Measurements from ENCODE around the gene PCDHGB4.
A peak's percentile ranks its signal among the peaks of the same experiment; 100 is the strongest.
"Not testable (repeated sequence)": the region's sequence is repeated elsewhere in the genome, so short reads cannot be mapped to it uniquely, and the experiment has no call there.

PCDHGB4 gene

DNA sequence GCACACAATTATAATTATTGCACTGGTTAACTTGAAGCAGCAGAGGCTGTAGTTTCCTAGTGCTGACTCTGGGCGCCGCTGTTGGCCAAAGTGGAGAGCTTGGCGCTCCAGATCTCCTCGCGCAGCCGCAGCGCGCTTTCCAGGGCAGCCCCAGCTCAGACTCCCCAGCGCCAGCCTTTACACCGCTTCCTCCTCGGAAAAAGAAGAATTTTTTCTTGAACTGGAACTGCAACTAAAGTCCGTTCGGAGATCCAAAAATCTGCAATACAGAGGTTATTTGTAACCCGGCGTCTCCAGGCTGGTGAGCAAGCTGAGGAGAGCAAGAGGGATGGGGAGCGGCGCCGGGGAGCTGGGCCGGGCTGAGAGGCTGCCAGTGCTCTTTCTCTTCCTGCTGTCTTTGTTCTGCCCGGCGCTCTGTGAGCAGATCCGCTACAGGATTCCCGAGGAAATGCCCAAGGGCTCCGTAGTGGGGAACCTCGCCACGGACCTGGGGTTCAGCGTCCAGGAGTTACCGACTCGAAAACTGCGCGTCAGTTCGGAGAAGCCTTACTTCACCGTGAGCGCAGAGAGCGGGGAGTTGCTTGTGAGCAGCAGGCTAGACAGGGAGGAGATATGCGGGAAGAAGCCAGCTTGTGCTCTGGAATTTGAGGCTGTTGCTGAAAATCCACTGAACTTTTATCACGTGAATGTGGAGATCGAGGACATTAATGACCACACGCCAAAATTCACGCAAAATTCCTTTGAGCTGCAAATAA lies at the start of gene PCDHGB4:
Gene PCDHGB4, plus strand, starts transcription at position 142 of the 755 bp plus-strand sequence. Its CDS starts 187 bp downstream, at position 329.
- not testable (repeated sequence) for DNase-seq (ENCODE audit: low spot score)

DNA sequence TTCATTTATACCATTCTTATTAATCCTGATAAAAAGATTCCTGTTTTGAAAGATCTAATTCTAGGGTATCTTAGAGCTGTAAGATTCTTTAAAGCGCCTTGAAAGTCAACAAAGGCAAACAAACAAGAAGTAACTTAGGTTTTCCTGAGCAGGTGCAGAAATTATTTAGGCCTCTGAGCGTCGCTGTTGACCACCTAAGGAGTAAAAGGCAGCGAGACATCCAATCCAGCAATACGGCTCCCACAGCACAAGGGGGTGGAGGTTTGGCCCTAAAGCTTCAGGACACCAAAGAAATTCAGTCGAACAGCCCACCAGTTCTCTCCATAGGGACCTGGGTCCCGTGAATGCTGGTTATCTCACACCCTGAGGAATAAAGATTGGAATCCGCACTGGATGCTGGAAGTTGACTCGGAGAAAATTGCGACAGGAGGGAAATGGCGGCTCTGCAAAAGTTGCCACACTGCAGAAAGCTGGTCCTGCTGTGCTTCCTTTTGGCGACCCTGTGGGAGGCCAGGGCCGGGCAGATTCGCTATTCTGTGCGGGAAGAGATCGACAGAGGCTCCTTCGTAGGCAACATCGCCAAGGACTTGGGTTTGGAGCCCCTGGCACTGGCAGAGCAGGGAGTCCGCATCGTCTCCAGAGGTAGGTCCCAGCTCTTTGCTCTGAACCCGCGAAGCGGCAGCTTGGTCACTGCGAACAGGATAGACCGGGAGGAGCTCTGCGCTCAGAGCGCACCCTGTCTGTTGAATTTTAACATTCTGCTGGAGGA lies 48.8 kb upstream of the PCDHGB4 start, which contains the start of gene PCDHGA2:
Gene PCDHGA2, plus strand, starts transcription at position 223 of the 769 bp plus-strand sequence.
- no peak for DNase-seq (ENCODE audit: low spot score)

DNA sequence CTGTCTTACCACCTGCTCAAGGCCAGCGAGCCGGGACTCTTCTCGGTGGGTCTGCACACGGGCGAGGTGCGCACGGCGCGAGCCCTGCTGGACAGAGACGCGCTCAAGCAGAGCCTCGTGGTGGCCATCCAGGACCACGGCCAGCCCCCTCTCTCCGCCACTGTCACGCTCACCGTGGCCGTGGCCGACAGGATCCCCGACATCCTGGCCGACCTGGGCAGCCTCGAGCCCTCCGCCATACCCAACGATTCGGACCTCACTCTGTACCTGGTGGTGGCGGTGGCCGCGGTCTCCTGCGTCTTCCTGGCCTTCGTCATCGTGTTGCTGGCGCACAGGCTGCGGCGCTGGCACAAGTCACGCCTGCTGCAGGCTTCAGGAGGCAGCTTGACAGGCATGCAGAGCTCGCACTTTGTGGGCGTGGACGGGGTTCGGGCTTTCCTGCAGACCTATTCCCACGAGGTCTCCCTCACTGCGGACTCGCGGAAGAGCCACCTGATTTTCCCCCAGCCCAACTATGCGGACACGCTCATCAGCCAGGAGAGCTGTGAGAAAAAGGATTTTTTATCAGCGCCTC lies 46.6 kb upstream of the PCDHGB4 start:
- DNase-seq (ENCODE audit: low spot score), result not testable (repeated sequence)

DNA sequence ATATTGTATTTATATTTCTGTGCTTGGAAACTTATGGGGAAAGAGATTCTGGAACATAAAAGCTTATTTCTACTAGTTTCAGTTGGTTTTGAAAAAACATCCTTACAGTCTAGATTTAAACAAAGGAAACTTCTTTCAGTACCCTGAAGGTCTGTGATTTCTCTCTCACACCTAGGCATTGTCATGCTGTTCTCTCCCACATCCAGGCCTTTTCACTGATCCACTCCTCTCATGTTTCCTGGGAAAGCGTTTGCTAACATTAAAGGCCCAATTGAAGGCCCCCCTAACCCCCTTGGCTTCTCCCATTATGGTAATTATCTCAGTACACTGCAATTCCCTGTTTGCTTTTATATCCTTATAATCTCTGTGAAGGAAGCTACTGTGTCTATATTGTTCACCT lies 44.7 kb upstream of the PCDHGB4 start:
- DNase-seq (ENCODE audit: low spot score), result no peak

DNA sequence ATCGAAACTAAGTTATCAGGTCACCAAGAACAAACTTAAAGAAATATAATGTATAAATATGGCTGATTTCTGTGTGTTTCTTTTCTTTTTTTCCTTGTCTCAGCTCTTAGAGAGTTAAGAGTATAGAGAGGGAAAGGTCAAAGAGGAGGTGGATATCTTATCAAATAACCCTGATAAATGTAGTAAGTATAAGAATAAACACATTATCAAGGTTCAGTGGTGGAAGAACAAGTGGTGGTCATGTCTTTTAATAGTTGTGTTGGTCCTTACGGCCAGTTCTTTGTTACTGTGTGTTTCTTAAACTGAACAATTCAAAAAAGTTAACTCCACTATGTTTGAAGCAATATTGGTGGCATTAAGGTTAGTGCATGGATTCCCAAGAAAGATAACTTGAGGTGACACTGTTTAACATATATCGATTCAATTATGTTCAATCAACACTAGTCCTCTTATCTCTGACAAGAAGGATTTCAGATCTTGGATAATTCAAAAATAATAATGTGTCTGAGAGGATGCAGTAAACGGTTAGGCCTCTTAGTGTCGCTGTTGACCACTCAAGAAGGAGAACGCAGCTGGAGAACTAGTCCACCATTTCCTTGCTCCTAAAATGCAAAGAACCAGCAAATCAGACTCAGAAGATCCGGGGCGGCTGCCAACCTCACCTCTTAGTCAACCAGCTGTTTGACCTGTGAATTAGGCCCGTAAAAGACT lies 44.1 kb upstream of the PCDHGB4 start, which contains the start of gene PCDHGA3:
Gene PCDHGA3, plus strand, starts transcription at position 588 of the 711 bp plus-strand sequence. CDS start 205 bp downstream, outside the sequence.
- no peak for DNase-seq (ENCODE audit: low spot score)

DNA sequence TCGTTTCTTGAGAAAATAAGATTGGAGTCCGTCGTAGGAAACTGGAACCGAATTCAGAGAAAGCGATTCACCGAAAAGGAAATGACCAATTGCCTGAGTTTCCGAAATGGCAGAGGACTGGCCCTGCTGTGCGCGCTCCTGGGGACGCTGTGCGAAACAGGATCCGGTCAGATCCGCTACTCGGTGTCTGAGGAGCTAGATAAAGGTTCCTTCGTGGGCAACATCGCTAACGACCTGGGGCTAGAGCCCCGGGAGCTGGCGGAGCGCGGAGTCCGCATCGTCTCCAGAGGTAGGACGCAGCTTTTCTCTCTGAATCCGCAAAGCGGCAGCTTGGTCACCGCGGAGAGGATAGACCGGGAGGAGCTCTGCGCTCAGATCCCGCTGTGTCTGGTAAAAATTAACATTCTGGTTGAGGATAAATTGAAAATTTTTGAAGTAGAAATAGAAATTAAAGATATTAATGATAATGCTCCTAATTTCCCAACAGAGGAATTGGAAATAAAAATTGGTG lies 43.5 kb upstream of the PCDHGB4 start:
- DNase-seq (ENCODE audit: low spot score), result no peak

DNA sequence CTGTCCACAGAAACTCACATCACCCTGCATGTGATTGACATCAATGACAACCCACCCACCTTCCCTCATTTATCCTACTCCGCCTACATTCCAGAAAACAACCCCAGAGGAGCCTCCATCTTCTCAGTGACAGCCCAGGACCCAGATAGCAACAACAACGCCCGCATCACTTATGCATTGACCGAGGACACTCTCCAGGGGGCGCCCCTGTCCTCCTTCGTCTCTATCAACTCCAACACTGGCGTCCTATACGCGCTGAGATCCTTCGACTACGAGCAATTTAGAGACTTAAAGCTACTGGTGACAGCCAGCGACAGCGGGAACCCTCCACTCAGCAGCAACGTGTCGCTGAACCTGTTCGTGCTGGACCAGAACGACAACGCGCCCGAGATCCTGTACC lies 42.2 kb upstream of the PCDHGB4 start:
- DNase-seq (ENCODE audit: low spot score), result no peak

DNA sequence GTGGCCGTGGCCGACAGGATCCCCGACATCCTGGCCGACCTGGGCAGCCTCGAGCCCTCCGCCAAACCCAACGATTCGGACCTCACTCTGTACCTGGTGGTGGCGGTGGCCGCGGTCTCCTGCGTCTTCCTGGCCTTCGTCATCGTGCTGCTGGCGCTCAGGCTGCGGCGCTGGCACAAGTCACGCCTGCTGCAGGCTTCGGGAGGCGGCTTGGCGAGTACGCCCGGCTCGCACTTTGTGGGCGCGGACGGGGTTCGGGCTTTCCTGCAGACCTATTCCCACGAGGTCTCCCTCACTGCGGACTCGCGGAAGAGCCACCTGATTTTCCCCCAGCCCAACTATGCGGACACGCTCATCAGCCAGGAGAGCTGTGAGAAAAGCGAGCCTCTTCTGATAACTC lies 41.5 kb upstream of the PCDHGB4 start:
- DNase-seq (ENCODE audit: low spot score), result not testable (repeated sequence)

DNA sequence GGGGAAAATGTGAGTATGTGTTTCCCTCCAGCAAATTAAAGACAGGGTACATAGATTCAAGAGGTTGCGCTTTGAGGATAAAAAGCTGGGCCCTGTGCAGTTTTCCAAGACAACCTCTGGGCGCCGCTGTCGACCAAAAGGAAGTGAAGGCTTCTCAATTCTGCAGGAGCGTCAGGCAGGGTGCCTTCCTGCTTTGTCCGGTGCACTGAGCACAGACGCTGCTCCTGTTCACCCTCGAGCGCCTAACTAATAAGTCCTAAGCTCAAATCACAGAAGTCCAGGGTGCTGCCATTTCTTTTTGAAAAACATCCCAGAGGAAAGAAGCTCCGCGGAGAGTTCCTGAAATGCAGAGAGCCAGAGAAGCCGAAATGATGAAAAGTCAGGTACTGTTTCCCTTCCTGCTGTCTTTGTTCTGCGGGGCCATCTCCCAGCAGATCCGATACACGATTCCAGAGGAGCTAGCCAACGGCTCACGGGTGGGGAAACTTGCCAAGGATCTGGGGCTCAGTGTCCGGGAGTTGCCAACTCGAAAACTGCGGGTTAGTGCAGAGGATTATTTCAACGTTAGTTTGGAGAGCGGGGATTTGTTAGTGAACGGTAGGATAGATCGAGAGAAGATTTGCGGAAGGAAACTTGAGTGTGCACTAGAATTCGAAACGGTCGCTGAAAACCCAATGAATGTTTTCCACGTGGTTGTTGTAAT lies 37.4 kb upstream of the PCDHGB4 start, which contains the start of gene PCDHGB1:
Gene PCDHGB1, plus strand, starts transcription at position 183 of the 703 bp plus-strand sequence. Its CDS starts 162 bp downstream, at position 345.
- DNase-seq (ENCODE audit: low spot score), result peak; percentile 21

DNA sequence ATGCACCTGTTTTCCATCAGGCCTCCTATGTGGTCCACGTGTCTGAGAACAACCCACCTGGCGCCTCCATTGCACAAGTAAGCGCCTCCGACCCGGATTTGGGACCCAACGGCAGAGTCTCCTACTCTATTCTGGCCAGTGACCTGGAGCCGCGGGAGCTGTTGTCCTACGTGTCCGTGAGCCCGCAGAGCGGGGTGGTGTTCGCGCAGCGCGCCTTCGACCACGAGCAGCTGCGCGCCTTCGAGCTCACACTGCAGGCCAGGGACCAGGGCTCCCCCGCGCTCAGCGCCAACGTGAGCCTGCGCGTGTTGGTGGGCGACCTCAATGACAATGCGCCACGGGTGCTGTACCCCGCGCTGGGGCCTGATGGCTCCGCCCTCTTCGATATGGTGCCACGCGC lies 35.9 kb upstream of the PCDHGB4 start:
- DNase-seq (ENCODE audit: low spot score), result no peak

DNA sequence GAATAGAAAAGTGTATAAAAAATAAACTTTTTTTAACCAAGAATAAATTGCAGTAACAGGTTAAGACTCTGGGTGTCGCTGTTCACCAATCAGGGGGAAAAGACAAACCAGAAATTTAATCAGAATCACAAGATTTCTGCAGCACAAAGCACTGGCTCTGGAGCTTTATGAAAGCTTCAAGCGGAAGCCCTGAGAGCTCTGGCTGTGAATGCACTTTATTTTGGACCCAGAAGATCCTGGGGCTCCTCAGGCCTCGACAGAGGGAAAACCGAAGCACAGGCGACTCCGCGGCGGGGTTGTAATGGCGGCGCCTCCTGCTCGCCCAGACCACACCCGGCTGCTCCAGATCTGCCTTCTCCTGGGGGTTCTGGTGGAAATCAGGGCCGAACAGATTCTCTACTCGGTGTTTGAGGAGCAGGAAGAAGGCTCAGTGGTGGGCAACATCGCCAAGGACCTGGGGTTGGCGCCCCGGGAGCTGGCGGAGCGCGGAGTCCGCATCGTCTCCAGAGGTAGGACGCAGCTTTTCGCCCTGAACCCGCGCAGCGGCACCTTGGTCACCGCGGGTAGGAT lies 32.5 kb upstream of the PCDHGB4 start, which contains the start of gene PCDHGA4:
Gene PCDHGA4, plus strand, starts transcription at position 122 of the 570 bp plus-strand sequence. Its CDS starts 87 bp downstream, at position 209.
- DNase-seq (ENCODE audit: low spot score), result no peak

DNA sequence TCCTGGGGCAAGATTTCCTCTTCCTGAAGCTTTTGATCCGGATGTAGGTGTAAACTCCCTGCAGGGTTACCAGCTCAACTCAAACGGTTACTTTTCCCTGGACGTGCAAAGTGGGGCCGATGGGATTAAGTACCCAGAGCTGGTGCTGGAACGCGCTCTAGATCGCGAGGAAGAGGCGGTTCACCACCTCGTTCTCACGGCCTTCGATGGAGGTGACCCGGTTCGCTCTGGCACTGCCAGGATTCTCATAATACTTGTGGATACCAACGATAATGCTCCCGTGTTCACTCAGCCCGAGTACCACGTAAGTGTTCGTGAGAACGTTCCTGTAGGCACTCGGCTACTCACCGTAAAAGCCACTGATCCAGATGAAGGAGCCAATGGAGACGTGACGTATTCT lies 31.9 kb upstream of the PCDHGB4 start:
- DNase-seq (ENCODE audit: low spot score), result no peak

DNA sequence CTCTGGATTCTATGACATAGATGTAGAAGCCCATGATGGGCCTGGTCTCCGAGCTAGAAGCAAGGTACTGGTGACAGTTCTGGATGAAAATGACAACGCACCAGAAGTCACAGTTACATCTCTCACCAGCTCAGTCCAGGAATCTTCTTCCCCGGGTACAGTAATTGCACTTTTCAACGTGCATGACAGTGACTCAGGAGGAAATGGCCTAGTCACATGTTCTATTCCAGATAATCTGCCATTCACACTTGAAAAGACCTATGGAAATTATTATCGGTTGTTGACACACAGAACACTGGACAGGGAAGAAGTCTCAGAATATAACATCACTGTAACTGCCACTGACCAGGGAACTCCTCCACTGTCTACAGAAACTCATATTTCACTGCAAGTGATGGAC lies 31.4 kb upstream of the PCDHGB4 start:
- DNase-seq (ENCODE audit: low spot score), result no peak

DNA sequence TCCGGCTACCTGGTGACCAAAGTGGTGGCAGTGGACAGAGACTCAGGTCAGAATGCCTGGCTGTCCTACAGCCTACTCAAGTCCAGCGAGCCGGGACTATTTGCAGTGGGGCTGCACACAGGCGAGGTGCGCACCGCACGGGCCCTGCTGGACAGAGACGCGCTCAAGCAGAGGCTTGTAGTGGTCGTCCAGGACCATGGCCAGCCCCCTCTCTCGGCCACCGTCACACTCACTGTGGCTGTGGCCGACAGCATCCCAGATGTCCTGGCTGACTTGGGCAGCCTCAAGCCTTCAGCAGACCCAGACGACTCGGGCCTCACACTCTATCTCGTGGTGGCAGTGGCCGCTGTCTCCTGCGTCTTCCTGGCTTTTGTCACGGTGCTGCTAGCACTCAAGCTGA lies 30.5 kb upstream of the PCDHGB4 start:
- no peak for DNase-seq (ENCODE audit: low spot score)

DNA sequence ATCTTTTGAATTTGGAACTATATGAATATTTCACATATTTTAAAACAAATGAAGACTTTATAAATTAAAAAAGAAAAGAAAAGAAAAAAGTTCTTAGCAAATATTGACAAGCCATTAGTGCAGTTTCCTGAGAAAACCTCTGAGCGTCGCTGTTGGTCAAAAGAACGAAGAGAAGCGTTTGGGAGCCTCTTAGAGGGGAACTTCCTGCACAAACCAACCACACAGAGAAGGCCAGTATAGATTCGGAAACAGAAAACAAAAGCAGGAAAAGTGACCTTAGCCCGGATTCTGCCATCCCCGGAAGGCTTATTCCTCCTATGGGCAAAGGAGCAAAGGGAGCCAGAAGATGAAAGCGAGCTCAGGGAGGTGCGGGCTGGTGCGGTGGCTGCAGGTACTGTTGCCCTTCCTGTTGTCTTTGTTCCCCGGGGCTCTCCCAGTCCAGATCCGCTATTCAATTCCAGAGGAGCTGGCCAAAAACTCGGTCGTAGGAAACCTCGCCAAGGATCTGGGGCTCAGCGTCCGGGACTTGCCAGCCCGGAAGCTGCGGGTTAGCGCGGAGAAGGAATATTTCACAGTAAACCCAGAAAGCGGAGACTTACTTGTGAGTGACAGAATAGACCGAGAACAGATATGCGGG lies 27.6 kb upstream of the PCDHGB4 start, which contains the start of gene PCDHGB2:
Gene PCDHGB2, plus strand, starts transcription at position 205 of the 637 bp plus-strand sequence. Its CDS starts 142 bp downstream, at position 347.
- DNase-seq (ENCODE audit: low spot score), result peak; percentile 31

DNA sequence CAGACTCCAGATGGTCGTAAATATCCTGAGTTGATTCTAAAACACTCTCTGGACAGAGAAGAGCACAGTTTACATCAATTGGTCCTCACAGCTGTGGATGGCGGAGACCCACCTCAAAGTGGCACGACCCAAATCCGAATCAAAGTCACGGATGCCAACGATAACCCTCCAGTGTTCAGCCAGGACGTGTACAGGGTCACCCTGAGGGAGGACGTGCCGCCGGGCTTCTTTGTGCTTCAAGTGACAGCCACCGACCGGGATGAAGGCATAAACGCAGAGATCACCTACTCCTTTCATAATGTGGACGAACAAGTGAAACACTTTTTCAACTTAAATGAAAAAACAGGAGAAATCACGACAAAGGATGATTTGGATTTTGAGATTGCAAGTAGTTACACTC lies 26.8 kb upstream of the PCDHGB4 start:
- DNase-seq (ENCODE audit: low spot score), result no peak

DNA sequence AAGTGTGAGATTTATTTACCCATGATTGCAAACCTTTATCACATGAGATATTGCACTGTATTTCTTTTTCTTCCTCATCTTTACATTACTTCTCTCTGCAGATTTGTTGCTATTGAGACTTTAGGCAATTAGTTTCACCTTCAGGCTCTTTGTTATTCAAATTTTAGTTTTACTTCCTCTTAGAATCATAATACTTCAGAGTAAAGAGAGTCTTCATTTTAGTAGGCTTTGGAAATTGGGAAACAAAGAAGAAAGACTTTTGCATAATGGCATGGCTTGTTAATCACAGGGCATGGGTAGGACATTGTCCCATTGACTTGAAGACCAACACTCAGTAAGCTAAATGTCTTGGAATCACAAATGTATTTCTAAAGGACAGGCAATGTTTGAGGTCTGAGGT lies 24.8 kb upstream of the PCDHGB4 start:
- DNase-seq (ENCODE audit: low spot score), result no peak

DNA sequence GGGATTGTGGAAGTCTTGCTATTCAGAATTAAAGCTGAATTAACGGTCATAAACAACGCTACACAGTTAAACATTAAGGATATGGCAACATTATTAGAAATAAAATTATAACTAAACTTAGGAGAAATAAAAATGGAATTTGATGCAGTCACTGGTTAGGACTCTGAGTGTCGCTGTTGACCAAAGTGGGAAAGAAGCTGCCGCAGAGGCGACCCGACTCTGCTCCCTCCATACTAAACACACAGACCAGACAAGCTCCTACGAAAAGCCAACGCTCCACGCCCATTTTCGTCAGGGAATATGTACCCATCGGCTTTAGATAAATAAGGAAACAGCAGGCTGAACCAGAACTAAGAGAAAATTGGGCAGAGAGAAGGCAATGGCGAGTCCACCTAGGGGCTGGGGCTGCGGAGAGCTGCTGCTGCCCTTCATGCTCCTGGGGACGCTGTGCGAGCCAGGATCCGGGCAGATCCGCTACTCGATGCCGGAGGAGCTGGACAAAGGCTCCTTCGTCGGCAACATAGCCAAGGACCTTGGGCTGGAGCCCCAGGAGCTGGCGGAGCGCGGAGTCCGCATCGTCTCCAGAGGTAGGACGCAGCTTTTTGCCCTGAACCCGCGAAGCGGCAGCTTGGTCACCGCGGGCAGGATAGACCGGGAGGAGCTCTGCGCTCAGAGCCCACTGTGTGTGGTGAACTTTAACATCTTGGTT lies 23.4 kb upstream of the PCDHGB4 start, which contains the start of gene PCDHGA5:
Gene PCDHGA5, plus strand, starts transcription at position 211 of the 709 bp plus-strand sequence. Its CDS starts 169 bp downstream, at position 380.
- DNase-seq (ENCODE audit: low spot score), result no peak
